LoVo (cell line): ENCODE results near the gene PRKD1.

Experiments used
- DNase-seq: peaks from one replicate; pipeline ENCODE4 v3.0.0-alpha.2; 2016; ENCODE audit warnings: low spot score

The PRKD1 gene

DNA sequence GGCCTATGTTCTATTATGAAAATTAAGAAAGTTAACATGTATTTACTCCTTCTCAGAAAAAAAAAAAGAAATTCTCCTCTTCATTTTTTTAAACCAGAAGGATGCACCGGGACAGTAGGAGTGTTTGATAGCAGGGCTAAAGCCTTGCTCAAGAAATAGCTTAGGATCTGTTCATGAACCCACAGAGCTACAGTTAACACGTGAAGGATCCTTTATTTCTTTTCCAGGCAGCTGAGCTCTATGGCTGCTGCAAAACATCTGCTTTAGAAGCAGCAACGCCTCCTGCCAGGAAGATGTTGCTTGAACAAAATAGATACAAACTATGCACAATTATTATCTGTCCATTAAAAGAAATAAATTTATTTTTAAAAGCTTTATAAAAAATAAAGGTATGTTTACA, 254.8 kb downstream of the PRKD1 start:
- no peak for DNase-seq

DNA sequence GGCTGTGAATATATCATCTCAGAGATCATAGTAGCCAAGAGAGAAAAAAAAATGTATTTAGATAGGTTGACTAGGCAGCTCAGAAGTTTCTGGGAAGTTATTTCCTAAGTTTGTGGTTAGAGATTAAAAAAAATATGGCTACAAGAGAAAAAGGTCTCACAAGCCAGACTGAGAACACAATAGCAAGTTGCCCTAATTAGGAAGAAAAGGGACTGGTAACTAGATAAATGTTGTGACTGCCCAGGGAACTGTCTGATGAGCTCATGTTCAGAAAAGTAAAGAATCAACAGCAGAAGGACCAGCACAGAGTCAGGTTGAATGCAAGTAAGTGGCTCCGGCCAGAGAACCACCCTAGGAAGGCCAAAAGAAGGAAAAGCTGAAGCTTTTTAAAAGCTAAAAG, 256.6 kb downstream of the PRKD1 start:
- no peak for DNase-seq

DNA sequence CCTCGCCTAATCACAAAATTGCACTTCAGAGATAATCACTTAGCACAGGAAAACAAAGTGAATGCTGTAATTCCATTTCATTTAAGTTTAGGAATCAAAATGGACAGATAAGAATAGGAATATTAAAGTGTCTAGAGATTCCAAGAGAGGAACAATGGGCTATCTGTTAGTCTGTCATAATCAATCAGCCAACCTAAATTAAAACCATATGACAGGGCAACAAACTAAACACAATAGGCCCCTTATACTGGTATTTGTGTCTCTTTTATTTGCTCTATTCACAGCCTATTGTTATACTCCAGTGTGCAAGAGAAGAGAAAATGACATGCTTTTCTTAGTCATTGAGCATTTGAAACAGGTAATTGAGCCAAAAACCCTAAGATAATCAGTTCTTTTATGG, 259.4 kb downstream of the PRKD1 start:
- no peak for DNase-seq

DNA sequence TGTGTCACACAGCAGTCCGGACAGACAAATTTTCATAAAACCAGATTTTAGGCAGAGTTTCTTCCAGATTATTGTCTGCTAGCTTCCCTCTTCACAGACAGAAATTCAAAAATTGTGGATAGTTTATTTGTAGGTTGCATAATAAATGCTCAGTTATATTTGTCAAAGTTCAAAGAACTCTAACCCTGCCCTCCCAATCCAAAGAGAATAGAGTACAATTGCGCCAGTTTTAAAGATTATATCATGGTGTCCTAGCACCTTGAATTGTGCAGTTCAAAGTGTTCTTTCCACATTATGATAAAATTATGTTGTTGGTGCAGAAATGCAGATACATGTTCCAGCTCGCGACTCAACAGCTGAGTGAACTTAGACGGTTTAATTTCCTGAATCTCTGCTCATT, 263.1 kb downstream of the PRKD1 start:
- no peak for DNase-seq

DNA sequence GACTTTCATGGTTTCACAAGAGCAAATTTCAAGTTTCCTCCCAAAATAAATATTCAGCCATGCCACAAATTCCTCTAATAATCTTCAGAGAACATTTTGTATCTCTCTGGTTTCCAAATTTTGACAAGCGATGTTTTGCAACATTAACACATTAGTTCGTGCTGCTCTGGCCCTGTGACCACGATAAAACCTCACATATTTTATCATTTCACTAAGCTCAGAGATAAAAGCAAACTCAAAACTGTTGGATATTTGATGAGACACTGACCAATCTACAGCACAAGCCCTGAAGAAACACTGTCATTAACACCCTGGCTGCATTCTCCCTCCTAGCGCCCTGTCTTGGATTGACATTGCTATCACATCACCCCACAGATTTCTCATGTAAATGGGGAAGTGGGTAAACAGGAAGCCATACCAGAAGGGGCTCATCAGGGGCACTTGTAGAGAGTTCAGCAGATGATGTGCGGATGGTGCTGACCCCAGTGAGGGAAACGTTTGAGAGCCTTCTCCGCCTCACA, 264.3 kb downstream of the PRKD1 start:
- no peak for DNase-seq

DNA sequence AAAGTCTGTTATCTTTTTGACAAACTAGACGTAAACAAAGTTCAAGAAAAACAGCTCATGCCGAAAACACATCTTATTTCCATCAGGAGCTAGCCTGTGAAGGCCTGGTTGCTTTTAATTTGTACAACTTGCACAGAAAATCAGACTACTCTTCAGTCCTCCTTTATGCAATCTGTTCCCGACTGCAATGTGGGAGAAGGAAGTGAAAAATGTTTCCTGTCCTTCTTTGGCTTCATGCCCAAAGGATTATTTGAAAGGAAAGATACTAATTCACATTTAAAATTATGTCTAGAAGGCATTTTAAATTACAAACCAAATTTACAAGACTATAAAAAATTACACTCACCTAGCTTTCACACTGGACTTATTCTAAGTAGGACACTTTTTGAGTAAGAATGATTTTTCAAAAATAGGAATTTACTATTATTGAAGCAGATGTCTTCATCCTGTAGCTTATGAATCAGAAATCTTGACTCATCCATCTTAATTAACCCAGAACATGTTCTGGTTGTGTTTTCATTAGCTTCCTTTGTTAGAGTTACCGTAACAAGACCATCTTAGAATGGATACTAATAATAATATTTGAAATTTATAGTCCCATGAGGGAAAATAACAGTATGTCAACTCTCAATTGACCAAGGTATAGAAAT, 272.6 kb downstream of the PRKD1 start:
- no peak for DNase-seq

DNA sequence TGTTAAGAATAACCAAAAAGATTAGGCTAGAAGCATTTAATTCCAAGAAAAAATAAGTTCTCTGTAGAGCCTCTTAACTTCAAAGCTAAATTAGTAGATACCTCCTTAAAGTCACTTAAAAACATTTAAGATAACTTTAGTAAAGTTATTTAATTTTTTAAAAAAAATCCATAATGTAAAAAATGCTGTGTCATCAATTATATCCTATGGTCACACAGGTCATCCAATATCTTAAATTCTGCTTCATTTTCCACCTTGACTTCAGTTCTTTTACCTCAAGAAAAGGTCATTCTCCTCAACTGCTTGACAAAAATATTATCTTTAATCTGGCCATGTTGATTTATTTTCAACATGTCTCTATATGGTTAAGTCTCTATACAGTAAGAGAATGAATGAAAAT, 274.3 kb downstream of the PRKD1 start:
- DNase-seq = no peak

DNA sequence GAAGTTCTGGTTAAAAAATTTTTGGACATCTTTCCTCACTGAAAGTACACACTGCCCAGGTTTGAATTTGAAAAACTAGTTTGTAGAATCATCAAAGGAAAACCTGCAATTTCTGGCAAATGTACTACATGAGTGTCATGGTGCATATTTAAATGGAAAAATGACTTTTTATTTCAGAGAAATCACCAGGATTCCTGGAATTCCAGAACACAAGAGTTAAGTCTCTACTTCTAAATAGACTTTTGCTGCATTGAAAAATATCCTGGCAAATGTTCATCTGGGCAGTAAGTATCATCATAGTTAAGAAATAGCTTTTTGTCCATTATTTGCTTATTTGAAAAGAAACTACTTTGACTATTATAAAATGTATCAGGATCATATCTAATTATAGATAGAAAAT, 275.1 kb downstream of the PRKD1 start:
- no peak for DNase-seq

DNA sequence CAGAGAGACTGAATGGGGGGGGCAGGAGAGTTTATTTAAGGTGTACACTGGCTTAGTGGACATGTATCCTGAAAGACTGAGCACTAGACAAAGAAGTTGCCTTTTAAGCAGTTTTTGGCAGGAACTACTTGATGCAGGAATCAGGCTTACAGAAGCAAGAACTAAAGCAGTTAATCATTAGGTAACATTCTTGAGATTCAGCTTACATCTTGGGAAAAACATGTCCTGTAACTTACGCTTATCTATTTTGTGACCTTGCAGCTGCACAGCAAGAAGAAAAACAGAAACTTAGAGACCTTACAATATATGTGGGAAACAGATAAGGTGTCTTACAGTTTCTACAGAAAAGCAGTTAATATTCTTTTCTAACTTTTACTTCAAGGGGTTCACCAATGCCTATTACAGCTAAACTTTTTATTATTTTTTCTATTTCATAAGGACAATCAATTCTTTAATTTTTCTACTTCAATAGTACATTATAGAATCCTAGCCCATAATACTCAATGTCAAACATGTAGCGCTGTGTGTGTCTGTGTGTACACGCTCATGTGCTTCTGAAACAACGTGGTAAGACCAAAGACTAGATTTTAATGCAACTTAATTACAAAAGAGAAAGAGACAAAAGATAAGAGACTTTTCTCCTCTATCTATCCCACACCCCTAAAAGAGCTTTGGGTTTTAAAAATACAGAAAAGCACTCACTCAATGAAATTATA, 276.9 kb downstream of the PRKD1 start:
- DNase-seq = no peak

DNA sequence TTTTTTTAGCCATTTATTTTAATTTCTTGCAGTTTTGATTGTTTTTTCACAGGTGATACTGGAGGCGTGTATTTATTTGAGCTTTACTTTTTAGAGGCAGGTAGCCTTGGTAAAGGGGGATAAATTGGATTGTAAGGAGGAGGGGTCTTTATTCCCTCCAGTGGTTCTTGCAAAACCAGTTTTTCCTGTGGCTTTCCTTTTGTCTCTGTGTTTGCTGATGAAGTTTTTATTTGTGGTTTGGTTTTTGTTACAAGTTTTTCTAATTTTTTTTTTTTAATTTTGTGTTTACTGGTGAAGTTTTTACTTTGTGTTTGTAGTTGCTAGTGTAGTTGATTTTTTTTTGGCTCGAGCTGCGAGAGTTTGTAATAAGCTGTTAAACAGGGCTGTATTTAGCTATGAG, 278.5 kb downstream of the PRKD1 start:
- no peak for DNase-seq

DNA sequence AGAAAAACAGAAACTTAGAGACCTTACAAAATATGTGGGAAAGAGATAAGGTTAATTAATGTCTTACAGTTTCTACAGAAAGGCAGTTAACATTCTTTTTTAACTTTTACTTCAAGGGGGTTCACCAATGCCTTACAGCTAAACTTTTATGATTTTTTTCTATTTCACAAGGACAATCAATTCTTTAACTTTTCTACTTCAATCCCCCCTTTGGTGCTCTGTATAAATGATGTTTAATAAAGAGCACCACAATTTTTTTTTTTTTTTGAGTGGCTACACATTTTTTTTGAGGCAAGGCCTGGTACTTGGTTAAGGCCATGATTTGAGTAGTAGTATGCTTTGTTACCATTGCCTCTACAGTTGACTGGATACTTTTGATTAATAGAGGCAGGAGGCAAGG, 279.6 kb downstream of the PRKD1 start:
- DNase-seq = no peak

DNA sequence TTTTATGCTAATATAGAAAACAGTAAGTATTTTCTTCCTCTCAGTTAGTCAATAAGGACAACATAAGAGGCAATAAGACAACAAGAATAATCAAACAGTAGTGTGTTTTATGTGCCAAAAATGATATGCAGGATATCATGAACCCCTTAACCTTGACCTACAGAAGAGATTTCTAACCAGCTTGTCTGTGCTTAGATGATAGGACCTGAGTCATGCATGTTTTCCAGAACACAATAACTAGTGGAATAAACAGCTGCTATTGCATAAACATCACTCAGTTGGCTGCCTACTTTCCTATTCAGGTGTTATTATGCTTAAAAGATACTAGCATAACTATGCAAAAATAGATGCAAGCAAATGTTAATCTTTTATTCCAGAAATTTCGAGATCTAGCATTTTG, 282.5 kb downstream of the PRKD1 start:
- no peak for DNase-seq

DNA sequence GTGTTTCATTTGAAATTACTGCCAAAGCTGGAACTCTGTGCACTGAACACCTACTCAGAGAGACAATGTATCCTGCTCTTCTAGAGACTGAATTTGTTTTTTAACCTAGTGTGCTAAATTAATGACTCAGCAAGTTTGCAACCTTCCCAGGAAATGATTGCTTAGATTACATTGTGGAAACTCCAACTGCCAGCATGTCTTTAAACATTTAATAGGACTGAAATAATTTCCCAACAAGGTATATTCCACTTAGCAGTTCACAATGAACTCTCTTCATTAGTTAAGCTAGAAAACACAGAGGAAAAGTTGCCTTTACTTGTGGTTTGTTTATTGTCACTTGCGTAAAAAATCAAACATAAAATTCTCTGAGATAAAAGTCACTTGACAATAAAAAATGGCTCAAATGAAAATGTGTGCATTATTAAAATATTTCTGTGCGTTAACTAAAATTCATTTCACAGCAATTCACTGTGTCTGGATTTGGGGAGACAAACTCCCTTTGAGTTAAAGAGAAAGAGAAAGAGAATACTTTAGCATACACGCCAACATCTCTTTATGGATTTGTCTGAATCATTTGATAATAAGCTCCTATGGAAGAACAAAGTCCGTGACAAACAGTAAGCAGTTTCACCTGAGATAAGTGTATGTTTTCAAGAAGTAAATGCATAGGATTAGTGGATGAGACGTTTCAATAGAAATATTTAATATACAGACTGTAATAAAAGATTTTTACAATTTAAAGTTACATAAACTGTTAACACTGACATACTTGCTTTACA, 284.0 kb downstream of the PRKD1 start:
- DNase-seq = no peak

DNA sequence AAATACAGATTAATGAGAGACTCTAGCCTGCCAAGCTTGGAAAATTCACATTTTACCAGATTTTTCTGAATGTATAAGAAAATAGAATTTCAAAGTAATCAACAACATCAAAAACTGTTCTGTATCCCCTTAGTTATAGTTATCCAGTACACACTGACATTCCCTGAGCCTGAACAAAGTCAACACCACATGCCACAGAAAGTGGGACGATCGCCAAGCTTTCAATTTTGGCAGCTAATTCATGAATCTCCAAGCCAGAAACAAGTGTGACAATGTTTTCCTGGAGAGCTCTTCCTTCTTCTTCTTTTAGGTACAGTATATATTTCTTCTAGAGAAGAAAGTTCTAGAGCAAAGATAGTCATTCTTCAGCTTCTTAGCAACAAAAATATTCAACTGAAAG, 290.2 kb downstream of the PRKD1 start:
- no peak for DNase-seq

DNA sequence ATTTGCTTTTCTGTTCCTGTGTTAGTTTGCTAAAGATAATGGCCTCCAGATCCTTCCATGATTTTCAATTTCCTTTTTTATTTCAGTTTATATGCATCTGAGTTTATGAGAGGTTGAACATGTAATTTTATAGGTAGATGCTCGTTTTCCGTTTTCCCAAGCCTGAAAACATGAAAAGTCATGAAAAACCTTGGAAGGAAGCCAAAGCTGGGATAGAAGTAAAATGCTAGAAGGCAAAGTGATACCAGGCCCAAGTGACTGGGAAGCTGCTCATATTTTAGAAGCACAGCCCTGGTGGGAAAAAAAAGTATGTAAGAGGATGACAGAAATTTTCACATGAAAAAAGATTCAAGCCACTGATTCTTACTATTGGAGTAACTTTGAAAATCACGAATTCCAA, 290.8 kb downstream of the PRKD1 start:
- no peak for DNase-seq

DNA sequence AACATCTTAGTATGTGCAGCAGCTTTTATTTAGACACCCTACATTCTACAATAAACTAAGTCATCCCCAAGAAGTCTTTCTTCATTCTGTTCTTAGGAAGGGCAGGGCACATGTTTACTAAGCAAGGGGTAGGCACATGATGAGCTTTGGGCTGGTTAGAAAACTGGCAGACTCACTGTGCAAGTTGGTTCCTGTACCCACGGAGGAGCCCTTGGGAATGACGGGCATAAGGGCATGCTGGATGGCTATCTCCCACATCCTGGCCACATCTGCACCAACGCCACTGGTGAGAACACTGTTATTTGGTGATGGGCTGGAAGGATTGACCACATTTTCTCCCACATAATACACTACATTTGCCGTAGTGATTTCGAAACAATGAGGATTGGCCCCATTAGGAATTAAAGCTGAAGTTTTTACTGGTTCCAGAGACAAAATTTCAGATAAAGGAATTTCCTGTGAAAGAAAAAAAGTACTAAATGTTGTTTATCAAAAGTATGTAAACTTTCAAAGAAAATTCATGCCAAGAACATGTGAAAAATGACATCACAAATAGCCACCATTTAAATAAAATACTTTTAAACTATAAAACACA, 297.0 kb downstream of the PRKD1 start:
- no peak for DNase-seq

DNA sequence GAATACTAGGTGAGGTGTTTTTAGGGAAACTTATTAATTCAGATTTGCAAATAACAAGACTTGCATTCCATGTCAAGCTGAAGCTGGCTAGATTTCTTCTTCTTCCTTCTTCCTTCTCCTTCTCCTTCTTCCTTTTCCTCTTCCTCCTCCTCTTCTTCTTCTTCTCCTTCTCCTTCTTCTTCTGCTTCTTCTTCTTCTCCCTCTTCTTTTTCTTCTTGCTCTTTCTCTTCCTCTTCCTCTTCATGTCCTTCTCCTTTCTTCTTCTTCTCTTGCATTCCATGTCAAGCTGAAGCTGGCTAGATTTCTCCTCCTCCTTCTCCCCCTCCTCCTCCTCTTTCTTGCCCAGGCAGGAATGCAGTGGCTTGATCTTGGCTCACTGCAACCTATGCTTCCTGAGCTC, 297.8 kb downstream of the PRKD1 start:
- DNase-seq = no peak

DNA sequence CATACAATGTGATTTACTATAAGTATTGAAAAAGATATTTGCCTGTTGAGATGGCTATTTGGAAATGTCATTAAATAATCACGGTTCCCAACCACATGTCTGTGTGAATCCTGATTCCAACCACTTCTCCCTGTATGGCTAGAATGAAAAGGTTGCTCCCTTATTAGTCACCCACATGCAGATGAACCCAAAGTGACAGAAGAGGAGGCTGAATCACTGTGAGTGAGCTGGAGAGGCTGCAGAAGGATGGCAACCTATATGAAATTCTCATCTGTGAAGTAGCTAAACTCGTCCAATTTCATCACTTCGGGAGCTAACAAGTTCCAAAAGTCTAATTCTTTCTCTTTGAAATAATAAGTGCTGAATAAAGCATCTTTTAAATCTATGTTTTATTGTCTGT, 300.5 kb downstream of the PRKD1 start:
- no peak for DNase-seq

DNA sequence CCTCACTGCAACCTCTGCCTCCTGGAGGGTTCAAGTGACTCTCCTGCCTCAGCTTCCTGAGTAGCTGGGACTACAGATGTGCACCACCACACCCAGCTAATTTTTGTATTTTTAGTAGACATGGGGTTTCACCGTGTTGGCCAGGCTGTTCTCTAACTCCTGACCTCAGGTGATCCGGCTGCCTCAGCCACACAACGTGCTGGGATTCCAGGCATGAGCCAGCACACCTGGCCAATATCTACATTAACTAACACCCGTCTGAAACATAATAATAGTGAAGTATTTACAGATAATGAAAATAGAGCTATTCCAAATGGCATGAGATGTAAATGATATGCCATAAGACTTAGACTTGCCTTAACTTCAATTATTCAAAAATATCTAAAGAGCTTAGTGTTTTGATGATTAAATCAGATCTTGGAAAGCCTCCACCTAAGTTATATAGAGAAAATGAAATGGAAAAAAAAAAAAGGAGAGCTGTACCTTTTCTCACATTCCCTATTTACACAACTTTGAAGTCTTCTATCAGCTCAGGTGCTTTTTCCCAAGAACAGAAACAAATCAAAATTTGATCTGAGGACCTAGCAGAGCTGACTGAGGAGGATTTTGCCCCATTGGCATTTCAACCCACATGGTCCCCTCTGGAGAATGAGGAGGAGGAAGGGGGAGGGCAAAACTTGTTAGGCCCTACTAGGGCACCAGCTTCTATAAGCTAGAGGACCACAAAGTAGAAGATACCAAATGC, 309.2 kb downstream of the PRKD1 start:
- DNase-seq = no peak

DNA sequence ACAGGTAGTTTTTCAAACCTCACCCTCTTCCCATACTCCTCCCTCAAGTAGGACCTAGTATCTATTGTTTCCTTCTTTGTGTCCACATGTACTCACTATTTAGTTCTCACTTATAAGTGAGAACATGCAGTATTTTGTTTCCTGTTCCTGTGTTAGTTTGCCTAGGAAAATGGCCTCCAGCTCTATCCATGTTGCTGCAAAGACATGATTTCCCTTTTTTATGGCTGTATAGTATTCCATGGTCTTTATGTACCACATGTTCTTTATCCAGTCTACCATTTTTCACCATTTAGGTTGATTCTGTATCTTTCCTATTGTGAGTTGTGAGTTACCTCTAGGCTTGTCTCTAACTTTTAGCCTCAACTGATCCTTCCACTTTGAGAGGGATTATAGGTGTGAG, 310.7 kb downstream of the PRKD1 start:
- no peak for DNase-seq

DNA sequence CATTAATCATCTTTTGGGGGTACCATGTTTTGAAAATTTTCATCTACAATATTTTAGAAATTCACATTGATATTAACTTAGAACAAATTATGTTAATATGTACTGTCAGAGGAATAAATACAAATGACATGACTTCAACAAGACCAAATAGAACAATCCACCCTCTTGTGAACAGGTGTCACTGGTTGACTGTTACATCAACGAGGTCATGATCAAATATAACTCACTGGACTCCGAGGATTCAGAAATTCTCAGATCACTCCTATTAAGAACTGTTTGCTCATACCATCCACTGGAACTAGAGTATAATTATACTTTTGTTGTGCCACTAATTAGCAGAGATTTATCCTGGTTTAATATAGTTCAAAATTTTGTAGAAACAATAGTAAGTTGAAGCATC, 318.8 kb downstream of the PRKD1 start:
- no peak for DNase-seq

DNA sequence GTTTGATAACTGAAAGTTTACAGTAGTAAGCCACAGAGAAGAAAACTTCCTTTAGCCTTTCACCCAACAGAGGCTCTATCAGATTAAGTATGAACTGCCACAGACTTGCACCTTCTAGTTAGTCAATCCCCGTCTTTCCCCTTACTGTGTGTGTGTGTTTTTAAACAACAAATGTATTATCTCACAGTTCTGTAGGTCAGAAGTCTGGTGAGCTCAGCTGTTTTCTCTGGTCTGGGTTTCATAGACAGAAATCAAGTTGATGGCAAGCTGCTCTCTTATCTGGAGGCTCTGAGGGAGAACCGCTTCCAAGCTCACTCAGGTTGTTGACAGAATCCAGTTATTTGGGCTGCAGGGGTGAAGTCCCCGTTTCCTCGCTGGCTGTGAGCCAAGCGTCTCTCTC, 320.5 kb downstream of the PRKD1 start:
- DNase-seq = no peak
